Activated CD8-positive, alpha-beta memory T cell treated with anti-CD3 and anti-CD28 coated beads for 24 hours (primary cell): ENCODE data around the gene ATP11A.
A peak's percentile ranks its signal among the peaks of the same experiment; 100 is the strongest.

Experiments
- DNase-seq: peaks from one replicate; pipeline ENCODE4 v3.0.0-alpha.2; 2020

Gene ATP11A

GRCh38 chr13:112671359-112671758, 18.5 kb upstream of the ATP11A start:
- DNase-seq = peak; percentile 28

GRCh38 chr13:112672651-112673284, 17.1 kb upstream of the ATP11A start:
- no peak for DNase-seq

- peak; percentile 49 for DNase-seq
Observed at GRCh38 chr13:112674412-112675365, 15.1 kb upstream of the ATP11A start.

GRCh38 chr13:112675366-112675756, 14.5 kb upstream of the ATP11A start:
- peak; percentile 42 for DNase-seq

- DNase-seq = peak; percentile 28
Observed at GRCh38 chr13:112677421-112677962, 12.3 kb upstream of the ATP11A start.

GRCh38 chr13:112679381-112679780, 10.5 kb upstream of the ATP11A start:
- peak; percentile 35 for DNase-seq

- peak; percentile 24 for DNase-seq
Observed at GRCh38 chr13:112679932-112680677, 9.7 kb upstream of the ATP11A start.

- no peak for DNase-seq
Observed at GRCh38 chr13:112680741-112681360, 9.0 kb upstream of the ATP11A start.

- peak; percentile 24 for DNase-seq
Observed at GRCh38 chr13:112683581-112683980, 6.3 kb upstream of the ATP11A start.

GRCh38 chr13:112684071-112684845, 5.6 kb upstream of the ATP11A start:
- peak; percentile 51 for DNase-seq

GRCh38 chr13:112685189-112685805, 4.5 kb upstream of the ATP11A start:
- peak; percentile 30 for DNase-seq

GRCh38 chr13:112685896-112686295, 3.9 kb upstream of the ATP11A start:
- peak; percentile 40 for DNase-seq

- peak; percentile 54 for DNase-seq
Observed at GRCh38 chr13:112686364-112686763, 3.5 kb upstream of the ATP11A start.

- no peak for DNase-seq
Observed at GRCh38 chr13:112686987-112687386, 2.9 kb upstream of the ATP11A start.

GRCh38 chr13:112687836-112688559, 1.8 kb upstream of the ATP11A start:
- no peak for DNase-seq

GRCh38 chr13:112688560-112689302, 1.1 kb upstream of the ATP11A start:
- DNase-seq = peak; percentile 78

GRCh38 chr13:112690283-112690929, 568 bp downstream of the ATP11A start:
- peak; percentile 76 for DNase-seq

GRCh38 chr13:112692104-112692503, 2.3 kb downstream of the ATP11A start:
- DNase-seq = no peak

GRCh38 chr13:112692586-112692985, 2.7 kb downstream of the ATP11A start:
- no peak for DNase-seq
